Head of caudate nucleus (tissue), 42 donors: Measurements from ENCODE around the gene PRKAA2.

Experiments used
- DNase-seq, 42 donors: peaks; one replicate each; pipeline versions ENCODE4 v3.0.0 to v3.0.0-alpha.2; 2020 to 2021; ENCODE audit warnings: mixed read lengths in 7 of 42
- intact Hi-C: fragments of 100-400 bp; cut with DNase I; formaldehyde crosslinking; loops from one replicate; pipeline ENCODE4 v1.15.0; 2022

The PRKAA2 gene

GRCh38 chr1:56647106-56647505 is 2.0 kb downstream of the PRKAA2 start:
- intact Hi-C loops: no loop called here
- DNase-seq: no peak

- intact Hi-C loops: no loop called here
- DNase-seq: no peak
Measured at GRCh38 chr1:56648546-56648945, 3.4 kb downstream of the PRKAA2 start.

- intact Hi-C loops: no loop called here
- no peak for DNase-seq
Measured at GRCh38 chr1:56654126-56654923, 9.2 kb downstream of the PRKAA2 start.

- intact Hi-C loops: no loop called here
- DNase-seq: no peak
Measured at GRCh38 chr1:56655991-56656613, 11.0 kb downstream of the PRKAA2 start.

GRCh38 chr1:56658254-56658653 is 13.1 kb downstream of the PRKAA2 start:
- DNase-seq: no peak
- intact Hi-C loops: no loop called here

- DNase-seq: no peak
- intact Hi-C loops: no loop called here
Measured at GRCh38 chr1:56660293-56660692, 15.2 kb downstream of the PRKAA2 start.

GRCh38 chr1:56663846-56664245 is 18.7 kb downstream of the PRKAA2 start:
- no peak for DNase-seq
- intact Hi-C loops: no loop called here

- no peak for DNase-seq
- intact Hi-C loops: no loop called here
Measured at GRCh38 chr1:56665384-56665783, 20.3 kb downstream of the PRKAA2 start.

- intact Hi-C loops: no loop called here
- no peak for DNase-seq
Measured at GRCh38 chr1:56666112-56666608, 21.0 kb downstream of the PRKAA2 start.

GRCh38 chr1:56670350-56670749 is 25.2 kb downstream of the PRKAA2 start:
- intact Hi-C loops: no loop called here

GRCh38 chr1:56671085-56671484 is 26.0 kb downstream of the PRKAA2 start:
- no peak for DNase-seq
- intact Hi-C loops: no loop called here

More at GRCh38 chr1:56670350-56670749, 25.2 kb downstream of the PRKAA2 start:
- no peak for DNase-seq

- intact Hi-C loops: no loop called here
- DNase-seq: no peak
Measured at GRCh38 chr1:56671542-56671941, 26.4 kb downstream of the PRKAA2 start.

GRCh38 chr1:56672579-56672978 is 27.5 kb downstream of the PRKAA2 start:
- DNase-seq: no peak
- intact Hi-C loops: no loop called here

- intact Hi-C loops: no loop called here
- DNase-seq: no peak
Measured at GRCh38 chr1:56675763-56676162, 30.6 kb downstream of the PRKAA2 start.

- no peak for DNase-seq
- intact Hi-C loops: no loop called here
Measured at GRCh38 chr1:56676571-56677035, 31.5 kb downstream of the PRKAA2 start.

- DNase-seq: no peak
- intact Hi-C loops: no loop called here
Measured at GRCh38 chr1:56683569-56683968, 38.5 kb downstream of the PRKAA2 start.

- no peak for DNase-seq
- intact Hi-C loops: no loop called here
Measured at GRCh38 chr1:56686169-56686568, 41.1 kb downstream of the PRKAA2 start.

GRCh38 chr1:56688522-56689026 is 43.5 kb downstream of the PRKAA2 start:
- intact Hi-C loops: no loop called here
- DNase-seq: no peak

- intact Hi-C loops: no loop called here
- DNase-seq: no peak
Measured at GRCh38 chr1:56696663-56697062, 51.5 kb downstream of the PRKAA2 start.

- intact Hi-C loops: no loop called here
- DNase-seq: no peak
Measured at GRCh38 chr1:56703747-56704146, 58.6 kb downstream of the PRKAA2 start.
